HepG2 (cell line): Measurements from ENCODE around the gene MMRN2. TPM values are rescaled to one million over a fixed set of nuclear protein-coding genes. Genes with fewer than 3 reads are reported as not detected.
A peak's percentile ranks its signal among the peaks of the same experiment; 100 is the strongest.

Source experiments
- ASH2L ChIP-seq: fragments of 300-600, 200-600 bp; sonication (generic); IDR thresholded peaks from 2 replicates; pipeline ENCODE4 v1.7.0; 2017; ENCODE audit warnings: low read depth, mild to moderate bottlenecking, moderate library complexity, mixed read lengths, low read length; ENCODE audit not compliant: insufficient read length
- ESRRA ChIP-seq: sonication (generic); formaldehyde crosslinking; IDR thresholded peaks from 2 replicates; pipeline ENCODE4 v1.5.1; 2020; ENCODE audit warnings: mild to moderate bottlenecking, low read depth, missing genetic modification reagents
- FOXK2 ChIP-seq: fragments of 450-650 bp; IDR thresholded peaks from 2 replicates; pipeline ENCODE4 v1.6.1; 2016
- GABPB1 ChIP-seq: IDR thresholded peaks from 2 replicates; pipeline ENCODE4 v1.6.1; 2016; ENCODE audit warnings: mild to moderate bottlenecking, missing genetic modification reagents, moderate library complexity, missing compliant biosample characterization
- GPBP1L1 ChIP-seq: sonication (generic); formaldehyde crosslinking; IDR thresholded peaks from 2 replicates; pipeline ENCODE4 v1.5.0; 2020; ENCODE audit warnings: mild to moderate bottlenecking, missing genetic modification reagents
- HDAC1 ChIP-seq: sonication (generic); formaldehyde crosslinking; IDR thresholded peaks from 2 replicates; pipeline ENCODE4 v1.5.1; 2020; ENCODE audit warnings: mild to moderate bottlenecking, missing genetic modification reagents
- HIC2 ChIP-seq: sonication (generic); formaldehyde crosslinking; IDR thresholded peaks from 2 replicates; pipeline ENCODE4 v1.9.0; 2022; ENCODE audit warnings: low read depth, missing genetic modification reagents
- HOXA3 ChIP-seq: sonication (generic); formaldehyde crosslinking; IDR thresholded peaks from 2 replicates; pipeline ENCODE4 v1.5.0; 2020; ENCODE audit warnings: missing genetic modification reagents
- KDM5B ChIP-seq: sonication (generic); formaldehyde crosslinking; IDR thresholded peaks from 2 replicates; pipeline ENCODE4 v1.4.0; 2020; ENCODE audit warnings: missing genetic modification reagents, mild to moderate bottlenecking, borderline replicate concordance
- KLF16 ChIP-seq, 2 experiments: sonication (generic) in 1 of 2; formaldehyde crosslinking in 1 of 2; IDR thresholded peaks; 2 replicates each; pipeline versions ENCODE4 v1.6.1 to v1.8.0; 2016 to 2023; ENCODE audit warnings: missing genetic modification reagents in 2 of 2, missing compliant biosample characterization in 1 of 2
- NR2C2 ChIP-seq: sonication (generic); formaldehyde crosslinking; IDR thresholded peaks from 2 replicates; pipeline ENCODE4 v1.4.0; 2020; ENCODE audit warnings: missing genetic modification reagents, mild to moderate bottlenecking, moderate library complexity, borderline replicate concordance
- PITX1 ChIP-seq: sonication (generic); formaldehyde crosslinking; IDR thresholded peaks from 2 replicates; pipeline ENCODE4 v1.5.1; 2020; ENCODE audit warnings: mild to moderate bottlenecking, missing genetic modification reagents
- SMC3 ChIP-seq: IDR thresholded peaks from 2 replicates; pipeline ENCODE4 v1.6.1; 2011; ENCODE audit warnings: low read length, improper control_type of control experiment
- TGIF2 ChIP-seq: IDR thresholded peaks from 2 replicates; pipeline ENCODE4 v1.6.1; 2016; ENCODE audit warnings: control low read depth, missing compliant biosample characterization
- TOPORS ChIP-seq: sonication (generic); formaldehyde crosslinking; IDR thresholded peaks from 2 replicates; pipeline ENCODE4 v1.8.0; 2023; ENCODE audit warnings: mild to moderate bottlenecking, missing genetic modification reagents
- ZBTB49 ChIP-seq: sonication (generic); formaldehyde crosslinking; IDR thresholded peaks from 2 replicates; pipeline ENCODE4 v1.4.0; 2020; ENCODE audit warnings: missing genetic modification reagents, borderline replicate concordance
- ZFY ChIP-seq: sonication (generic); formaldehyde crosslinking; IDR thresholded peaks from 2 replicates; pipeline ENCODE4 v1.4.0; 2020; ENCODE audit warnings: missing genetic modification reagents
- ZNF230 ChIP-seq: sonication (generic); formaldehyde crosslinking; IDR thresholded peaks from 2 replicates; pipeline ENCODE4 v1.4.0; 2020; ENCODE audit warnings: mild to moderate bottlenecking, missing genetic modification reagents
- ZNF367 ChIP-seq: sonication (generic); formaldehyde crosslinking; IDR thresholded peaks from 2 replicates; pipeline ENCODE4 v1.4.0; 2020; ENCODE audit warnings: missing genetic modification reagents, borderline replicate concordance
- ZNF460 ChIP-seq: sonication (generic); formaldehyde crosslinking; IDR thresholded peaks from 2 replicates; pipeline ENCODE4 v1.5.1; 2020; ENCODE audit warnings: missing genetic modification reagents, mild to moderate bottlenecking, borderline replicate concordance
- ZNF557 ChIP-seq: sonication (generic); formaldehyde crosslinking; IDR thresholded peaks from 2 replicates; pipeline ENCODE4 v1.4.0; 2020; ENCODE audit warnings: missing genetic modification reagents
- ZNF598 ChIP-seq: sonication (generic); formaldehyde crosslinking; IDR thresholded peaks from 2 replicates; pipeline ENCODE4 v1.5.1; 2020; ENCODE audit warnings: mild to moderate bottlenecking, missing genetic modification reagents, borderline replicate concordance
- ZNF629 ChIP-seq: sonication (generic); formaldehyde crosslinking; conservative IDR thresholded peaks from 2 replicates; pipeline ENCODE4 v1.5.0; 2020; ENCODE audit warnings: missing genetic modification reagents
- polyA plus RNA-seq, 8 experiments: library from polyadenylated mRNA; depleted of rRNA in 3 of 8; stranded (reverse) in 7 of 8; unstranded in 1 of 8; fragments of >200 nt; fragmentation: Illumina TruSeq in 4 of 8; extraction: Trizol in 4 of 8; gene quantifications; 2 replicates each; pipeline versions ENCODE4 v1.2.1 to v1.2.3, GENCODE V29; 2011 to 2016; ENCODE audit warnings: low read depth in 4 of 8, missing spikeins in 1 of 8, mixed read lengths in 1 of 8; ENCODE audit not compliant: insufficient read depth in 1 of 8
- total RNA-seq, 5 experiments: library from RNA; depleted of rRNA; stranded (reverse); fragments of >200 nt; fragmentation: Illumina TruSeq; extraction: Trizol; gene quantifications; 2 replicates each; pipeline ENCODE4 v1.2.3, GENCODE V29; 2016; ENCODE audit warnings: low read depth in 1 of 5
- TF ChIP-seq, protein P1 (sequence below): IDR thresholded peaks from 2 replicates; pipeline ENCODE4 v1.6.1; 2018; ENCODE audit warnings: missing genetic modification reagents, mild to moderate bottlenecking, missing compliant biosample characterization

Gene MMRN2
- total and polyA plus RNA-seq, 2 of the 13 experiments (the other 11 are each of a cell fraction or from before 2014, with no cell fraction given): 0.04 TPM; not detected in 1

DNA sequence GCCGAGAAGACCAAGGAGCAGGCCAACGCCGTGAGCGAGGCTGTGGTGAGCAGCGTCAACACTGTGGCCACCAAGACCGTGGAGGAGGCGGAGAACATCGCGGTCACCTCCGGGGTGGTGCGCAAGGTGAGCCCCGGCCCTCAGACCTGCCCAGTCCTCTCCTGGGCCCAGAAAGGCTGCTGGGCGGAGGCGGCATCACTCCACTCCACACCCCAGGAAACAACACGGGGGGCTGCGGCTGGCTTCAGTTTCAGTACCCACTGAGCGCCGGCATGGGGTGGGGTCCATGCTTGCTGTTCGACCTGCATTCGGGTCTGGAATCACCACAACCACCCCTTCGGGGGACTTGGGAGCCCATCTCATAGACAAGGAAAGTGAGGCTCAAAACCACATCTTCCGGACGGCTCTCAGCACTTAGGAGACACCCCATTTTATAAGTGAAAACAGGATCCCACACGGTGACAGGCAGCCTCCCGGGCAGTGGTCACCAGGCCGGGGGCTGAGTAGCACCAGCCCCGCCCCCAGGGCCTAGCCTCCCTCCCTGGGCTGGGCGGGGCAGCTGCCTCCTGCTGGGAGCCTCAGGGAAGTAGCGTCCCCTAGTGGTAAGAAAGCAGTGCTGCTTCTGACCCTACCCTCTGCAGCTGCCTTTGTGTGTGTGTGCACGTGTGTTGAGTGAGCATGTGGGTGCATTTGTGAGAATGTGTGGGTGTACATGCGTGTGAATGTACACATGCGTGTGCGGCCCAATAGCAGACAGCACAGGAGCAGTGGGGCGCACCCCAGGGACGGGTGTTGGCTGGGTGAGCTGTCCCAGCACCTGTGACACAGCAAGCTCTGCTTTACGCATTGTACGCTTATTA lies 2.8 kb upstream of the MMRN2 start (continued):
- peak; percentile 50 for TF ChIP-seq SMC3
- TF ChIP-seq ZFY: peak; percentile 31; the same call in 1 of the 2 replicates
- peak; percentile 64; the same call in 1 of the 2 replicates for TF ChIP-seq ZNF629 (CRISPR knock-in tag)
- TF ChIP-seq KLF16 (CRISPR knock-in tag; IDR thresholded peaks at IDR 0.05): peak in 1 of 2 experiments; percentile 35; a peak in 1 of 4 replicates
- TF ChIP-seq FOXK2: no peak
- TF ChIP-seq PITX1: no peak
- peak; percentile 82; the same call in 1 of the 2 replicates for TF ChIP-seq ZNF598 (CRISPR knock-in tag)
- 0 out of 2 replicates have a peak, but pooled peaks have one; percentile 17 for TF ChIP-seq HIC2 (CRISPR knock-in tag)
- no peak for TF ChIP-seq TGIF2 (CRISPR knock-in tag)
- peak; percentile 58 for TF ChIP-seq KDM5B (CRISPR knock-in tag)
- TF ChIP-seq ESRRA: no peak
- TF ChIP-seq ZNF460 (CRISPR knock-in tag): no peak
- TF ChIP-seq HOXA3 (CRISPR knock-in tag): peak; percentile 19; the same call in 1 of the 2 replicates
- TF ChIP-seq ZNF367: no peak
- TF ChIP-seq GPBP1L1 (CRISPR knock-in tag): no peak
- no peak for TF ChIP-seq ZBTB49 (CRISPR knock-in tag)
- TF ChIP-seq, protein P1, sequence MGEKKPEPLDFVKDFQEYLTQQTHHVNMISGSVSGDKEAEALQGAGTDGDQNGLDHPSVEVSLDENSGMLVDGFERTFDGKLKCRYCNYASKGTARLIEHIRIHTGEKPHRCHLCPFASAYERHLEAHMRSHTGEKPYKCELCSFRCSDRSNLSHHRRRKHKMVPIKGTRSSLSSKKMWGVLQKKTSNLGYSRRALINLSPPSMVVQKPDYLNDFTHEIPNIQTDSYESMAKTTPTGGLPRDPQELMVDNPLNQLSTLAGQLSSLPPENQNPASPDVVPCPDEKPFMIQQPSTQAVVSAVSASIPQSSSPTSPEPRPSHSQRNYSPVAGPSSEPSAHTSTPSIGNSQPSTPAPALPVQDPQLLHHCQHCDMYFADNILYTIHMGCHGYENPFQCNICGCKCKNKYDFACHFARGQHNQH (CRISPR knock-in tag): peak; percentile 27; the same call in 1 of the 2 replicates
- TF ChIP-seq ASH2L: peak; percentile 29
- no peak for TF ChIP-seq TOPORS
- TF ChIP-seq NR2C2 (CRISPR knock-in tag): no peak
- TF ChIP-seq ZNF557 (CRISPR knock-in tag): no peak
- TF ChIP-seq ZNF230 (CRISPR knock-in tag): no peak
- TF ChIP-seq HDAC1 (CRISPR knock-in tag): peak; percentile 21; the same call in 1 of the 2 replicates
- TF ChIP-seq GABPB1 (CRISPR knock-in tag): peak; percentile 38; the same call in 1 of the 2 replicates
